ENCODE results near the gene PRDM1.

The PRDM1 gene

DNA sequence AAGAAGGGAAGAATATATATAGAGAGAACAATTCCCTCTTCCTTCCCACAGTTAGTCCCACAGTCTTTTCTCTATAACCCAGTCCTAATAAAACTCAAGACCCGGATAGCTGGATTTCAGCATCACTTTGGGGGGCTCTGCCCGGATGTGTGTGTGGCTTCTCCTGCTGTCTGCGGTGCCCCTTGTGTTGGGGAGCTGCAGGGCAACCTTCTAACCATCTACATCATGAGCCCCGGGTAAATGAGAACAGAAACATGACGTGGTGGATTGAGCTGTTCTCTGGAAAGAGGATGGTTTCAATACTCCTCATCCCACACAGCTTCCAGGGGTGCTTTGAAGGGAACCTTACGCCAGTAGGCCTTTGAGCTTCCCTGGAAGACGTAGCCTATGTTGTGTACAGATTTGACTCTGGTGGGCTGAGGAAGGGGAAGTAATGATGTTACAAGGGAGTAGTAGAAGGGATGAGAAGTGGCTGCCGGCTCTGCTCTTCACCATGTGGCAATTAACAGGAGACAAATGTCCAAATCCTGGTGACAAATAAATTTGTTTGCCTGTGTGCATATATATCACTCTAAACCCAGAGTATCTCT, 13.5 kb upstream of the PRDM1 start:
- no peak for DNase-seq

DNA sequence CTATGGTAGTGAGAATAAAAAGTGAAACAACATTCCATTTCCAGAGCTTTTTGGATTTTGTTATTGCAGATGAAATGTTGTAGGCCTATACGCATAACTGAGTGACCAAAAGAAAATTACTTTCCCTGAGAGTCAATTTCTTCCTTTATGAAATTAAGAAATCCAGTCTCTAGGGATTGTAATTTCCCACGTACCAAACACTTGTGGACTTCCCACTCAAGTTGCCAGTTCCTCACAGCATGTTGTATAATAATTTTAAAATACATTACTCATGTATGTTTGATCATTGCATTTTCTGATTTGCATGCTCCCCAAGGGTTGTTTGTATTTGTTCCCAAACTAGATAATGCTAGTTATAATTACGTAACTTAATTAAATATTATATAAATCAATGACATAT, 12.0 kb upstream of the PRDM1 start:
- no peak for DNase-seq

DNA sequence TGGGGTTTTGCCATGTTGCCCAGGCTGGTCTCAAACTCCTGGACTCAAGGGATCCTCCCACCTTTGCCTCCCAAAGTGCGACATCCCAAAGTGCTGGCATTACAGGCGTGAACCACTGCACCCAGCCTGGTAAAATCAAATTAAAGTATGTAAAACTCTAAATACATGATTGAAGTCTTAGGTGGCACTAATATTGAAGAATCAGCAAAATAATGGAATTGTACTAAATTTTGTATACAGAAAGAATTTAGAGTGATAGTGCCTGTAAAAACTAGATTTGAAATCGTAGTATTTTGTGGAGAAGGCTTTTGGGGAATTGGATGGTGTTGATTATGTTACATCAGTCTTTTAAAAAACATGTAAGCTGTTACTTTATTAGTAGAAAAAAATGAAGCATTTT, 10.0 kb upstream of the PRDM1 start:
- no peak for DNase-seq

DNA sequence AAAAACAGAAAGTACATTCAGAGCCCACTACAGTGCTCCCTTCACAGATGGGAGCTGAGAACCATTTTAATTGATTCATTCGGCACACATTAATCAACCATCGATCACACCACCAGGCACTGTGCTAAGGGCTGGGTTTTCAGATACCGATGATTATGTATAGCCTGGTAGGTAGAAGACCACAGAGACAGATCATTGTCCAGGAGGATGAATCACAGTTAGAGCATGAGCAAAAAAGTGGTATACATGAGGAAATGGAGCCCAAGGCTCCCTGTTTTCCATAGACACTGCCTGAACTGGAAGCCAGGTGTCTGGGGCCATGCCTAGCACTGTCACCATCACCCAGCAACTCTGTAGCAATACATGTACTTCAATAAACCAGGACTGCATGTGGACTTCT, 9.0 kb upstream of the PRDM1 start:
- no peak for DNase-seq

DNA sequence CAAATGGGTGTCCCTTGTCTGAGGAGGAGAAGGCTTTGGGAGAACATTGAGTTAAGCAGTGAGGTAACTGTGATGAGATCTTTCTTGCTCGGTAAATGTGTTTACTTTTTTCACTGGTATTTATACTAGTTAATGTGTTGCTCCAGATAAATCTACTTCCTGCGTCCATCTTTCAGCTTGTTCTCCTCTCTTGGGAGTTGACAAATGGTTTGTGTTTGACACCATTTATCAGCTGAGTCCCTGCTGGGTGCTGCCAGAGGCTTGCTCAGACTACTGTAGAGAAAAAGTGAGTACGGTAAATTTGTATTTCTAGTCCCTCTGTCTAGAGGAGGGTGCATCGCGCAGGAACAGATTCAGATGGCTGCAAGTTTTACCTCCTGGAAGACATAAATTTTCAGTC, 8.3 kb upstream of the PRDM1 start:
- no peak for DNase-seq

DNA sequence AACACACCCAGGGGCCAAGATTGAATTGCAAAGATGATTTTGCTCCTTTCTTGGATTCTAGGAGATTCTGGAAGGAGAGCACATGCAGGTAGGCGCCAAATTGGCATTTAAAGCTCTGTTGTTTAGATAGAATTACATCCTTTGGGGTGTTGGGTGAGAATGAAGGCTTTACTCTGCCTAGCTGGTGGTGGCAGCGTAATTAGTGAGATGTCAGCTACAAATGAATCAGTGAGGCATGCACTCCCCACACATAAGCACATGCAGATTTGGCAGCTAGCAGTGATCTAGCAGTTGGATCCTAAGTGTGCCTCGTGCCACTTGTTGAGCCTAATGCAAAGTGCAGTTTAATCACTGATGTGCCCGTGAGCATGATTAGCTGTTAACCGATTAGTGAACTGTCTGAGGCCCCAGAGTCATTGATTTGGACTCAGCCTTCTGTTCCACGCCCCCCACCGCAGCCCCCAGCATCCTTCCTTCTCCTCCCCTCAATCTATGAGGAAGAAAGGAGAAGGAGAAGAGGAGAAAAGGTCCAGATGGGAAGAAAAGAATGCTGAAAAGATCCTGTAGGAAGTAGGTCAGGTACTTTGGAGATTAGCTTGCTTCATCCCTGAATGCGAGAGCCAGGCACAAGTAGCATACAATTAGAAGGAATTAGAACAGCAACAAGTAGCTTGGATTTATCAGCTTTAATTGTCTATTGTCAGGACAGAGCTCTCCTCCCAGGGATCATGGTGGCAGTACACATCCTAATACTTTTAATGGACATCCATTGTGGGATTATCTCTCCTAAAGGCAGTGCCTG, 6.0 kb upstream of the PRDM1 start:
- DNase-seq = no peak

DNA sequence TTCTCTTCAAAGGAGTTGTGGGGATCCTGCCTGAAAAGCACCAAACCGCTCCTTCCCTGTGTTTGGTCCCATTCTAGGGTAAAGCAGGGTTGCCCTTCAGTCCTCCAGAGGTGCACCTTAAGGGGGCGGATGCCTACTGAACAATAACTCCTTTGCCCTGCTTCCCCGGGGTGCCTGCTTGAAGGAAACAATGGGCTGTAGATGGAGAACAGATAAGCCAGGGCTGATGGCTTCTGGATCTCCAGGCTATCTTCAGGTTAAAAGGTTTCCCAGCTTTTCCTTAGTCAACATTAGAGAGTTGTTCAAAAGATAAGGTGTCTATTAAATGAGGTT, 5.4 kb upstream of the PRDM1 start:
- no peak for DNase-seq

DNA sequence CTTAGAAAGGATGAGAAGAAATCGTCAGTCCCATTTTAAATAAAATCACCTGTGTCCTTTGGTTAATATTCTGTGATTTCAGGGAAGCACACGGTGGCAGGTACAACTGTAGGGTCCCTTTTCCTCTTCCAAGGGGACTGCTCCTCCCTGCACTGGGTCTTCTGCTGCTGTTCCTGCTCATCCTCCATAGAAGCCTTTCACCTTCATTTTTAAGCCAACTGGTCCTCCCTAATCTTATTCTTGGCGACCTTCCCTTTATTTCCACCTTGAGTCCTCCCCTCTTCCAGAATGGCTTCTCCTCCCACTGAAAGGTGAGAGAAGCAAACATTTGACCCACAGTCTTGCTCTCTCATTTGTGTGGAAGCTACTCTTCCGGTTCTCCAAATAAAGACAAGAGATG, 4.4 kb upstream of the PRDM1 start:
- DNase-seq = no peak

DNA sequence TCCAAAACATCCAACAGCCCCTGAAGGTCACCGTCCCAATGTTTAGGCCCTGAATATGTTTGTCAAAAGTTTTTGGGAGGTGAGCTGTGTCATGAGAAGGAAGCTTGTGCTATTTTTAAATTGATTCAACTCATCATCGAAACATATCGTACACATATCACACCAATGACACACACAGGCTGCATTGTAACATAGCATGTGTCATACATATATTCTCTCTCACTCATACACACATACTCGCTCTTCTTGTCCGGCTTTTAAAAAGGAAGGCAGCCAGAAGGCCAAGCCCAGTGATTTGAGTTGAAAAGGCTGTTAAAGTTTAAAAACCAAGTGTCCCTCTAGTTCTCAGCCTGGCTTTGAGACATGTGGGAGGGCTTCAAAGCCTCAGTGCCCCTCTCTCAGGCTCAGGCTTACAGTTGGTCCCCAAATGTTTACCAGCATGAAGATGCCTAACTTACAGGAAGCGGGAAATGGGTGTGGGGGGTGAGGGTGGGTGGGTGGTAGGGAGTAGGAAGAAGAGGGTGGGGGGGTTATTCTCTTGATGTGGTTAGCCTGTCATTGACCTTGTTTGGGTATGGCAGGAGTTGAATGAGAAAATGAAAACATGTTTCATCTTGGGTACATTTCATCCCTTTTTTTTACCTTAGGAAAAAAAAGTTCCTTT, 3.3 kb upstream of the PRDM1 start:
- no peak for DNase-seq

DNA sequence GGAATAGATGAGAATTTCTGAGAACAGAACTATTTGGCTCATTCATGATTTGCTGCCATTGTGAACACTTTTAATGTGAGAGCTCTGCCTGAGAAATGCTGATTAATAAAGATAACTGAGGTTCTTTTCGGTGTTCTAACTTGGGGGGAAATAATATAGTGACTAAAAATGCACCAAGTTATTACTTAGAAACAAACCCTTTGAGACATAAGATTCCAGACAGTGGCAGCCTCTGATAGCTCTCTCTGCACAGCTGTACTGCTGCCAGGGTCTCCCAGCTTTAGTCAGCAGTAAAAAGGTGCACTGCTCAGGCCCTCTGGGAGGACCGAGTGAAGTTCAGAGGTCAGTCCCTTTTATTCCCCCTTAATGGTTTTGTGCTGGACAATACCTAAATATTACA, 2.5 kb upstream of the PRDM1 start:
- peak in 1 of 14 donors; percentile 6 for DNase-seq

DNA sequence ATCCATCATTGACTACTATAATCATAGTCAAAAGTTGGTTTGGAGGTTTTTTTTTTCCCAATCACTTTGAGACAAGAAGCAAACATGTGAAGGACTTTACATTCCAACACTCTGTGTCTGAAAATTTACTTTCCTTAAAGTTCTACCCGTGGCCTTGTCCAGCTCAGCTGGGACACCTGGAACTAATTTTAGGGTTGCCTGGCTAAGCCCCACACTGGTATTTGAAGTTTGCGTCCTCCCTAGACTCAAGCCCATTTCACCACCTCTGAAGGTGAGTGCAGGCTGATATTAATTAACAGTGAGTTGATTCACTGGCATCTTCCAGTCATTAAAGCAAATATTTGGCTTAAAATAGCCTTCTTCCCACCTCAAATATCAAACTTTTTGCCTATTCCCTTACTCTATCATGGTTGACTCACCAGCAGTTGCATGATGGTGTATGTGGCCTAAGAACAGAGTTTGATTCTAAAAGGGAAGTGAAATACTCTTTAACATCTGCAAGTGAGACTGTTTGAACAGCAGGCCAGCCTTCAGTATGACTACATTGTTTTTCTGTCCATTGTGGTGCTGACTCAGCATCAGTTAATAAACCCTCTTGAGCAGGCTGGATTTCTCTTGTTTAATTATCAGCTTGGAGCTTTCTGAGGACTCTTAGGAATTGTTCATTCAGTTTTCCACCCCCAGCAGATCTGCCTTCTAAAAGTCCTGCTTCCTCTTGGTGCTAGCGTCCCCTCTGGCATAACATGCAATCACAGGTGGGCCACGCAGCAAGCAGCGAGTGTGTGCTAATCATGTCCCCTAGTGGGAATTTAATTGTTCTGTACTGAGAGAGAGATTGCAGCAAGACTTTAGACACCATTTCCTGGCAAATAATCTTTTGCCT, 1.8 kb upstream of the PRDM1 start:
- DNase-seq = peak in 3 of 14 donors; percentile 10 to 67 (median 32)

DNA sequence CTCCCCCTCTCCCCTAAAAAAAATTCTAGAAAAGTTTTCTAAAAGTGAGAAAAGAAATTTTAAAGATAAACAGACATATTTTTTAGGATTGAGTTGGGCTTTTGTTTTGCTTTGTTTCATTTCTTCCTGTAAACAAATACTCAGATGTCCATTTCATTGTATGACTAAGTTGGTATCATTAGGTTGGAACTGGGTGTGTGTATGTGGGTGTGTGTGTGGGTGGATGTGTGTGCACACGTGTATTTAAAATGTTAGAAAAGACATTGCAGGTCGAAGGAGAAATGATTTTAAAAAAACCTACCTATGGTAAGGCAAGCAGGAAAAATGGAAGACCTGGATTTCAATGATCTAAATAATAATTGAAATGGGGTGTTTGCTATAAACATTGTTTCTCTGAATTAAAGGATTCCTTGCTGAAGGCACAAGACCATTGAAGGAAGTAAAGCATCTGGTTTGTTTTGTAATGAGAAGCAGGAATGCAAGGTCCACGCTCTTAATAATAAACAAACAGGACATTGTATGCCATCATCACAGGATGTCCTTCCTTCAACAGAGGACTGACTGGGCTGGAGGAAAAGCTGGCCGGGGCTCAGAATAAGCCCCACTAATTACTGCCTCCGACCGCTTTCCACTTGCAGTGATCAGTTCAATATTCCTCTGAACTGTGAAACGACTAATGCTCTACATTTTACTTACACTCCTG, 996 bp upstream of the PRDM1 start:
- peak in 1 of 14 donors; percentile 50 for DNase-seq

DNA sequence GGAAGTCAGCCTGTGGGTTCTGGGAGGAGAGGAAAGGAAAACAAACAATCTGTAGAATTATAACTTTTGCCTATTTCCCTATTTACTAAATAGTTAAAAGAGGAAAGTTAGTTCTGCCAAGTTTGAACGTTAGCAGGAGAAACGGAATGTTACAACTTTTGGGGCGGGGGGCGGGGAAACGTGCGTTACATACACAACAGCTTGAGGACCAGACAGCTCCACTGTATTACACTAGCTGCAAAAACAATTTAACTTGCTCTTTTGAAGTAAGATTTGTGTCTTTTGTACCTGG, 498 bp upstream of the PRDM1 start:
- no peak for DNase-seq

DNA sequence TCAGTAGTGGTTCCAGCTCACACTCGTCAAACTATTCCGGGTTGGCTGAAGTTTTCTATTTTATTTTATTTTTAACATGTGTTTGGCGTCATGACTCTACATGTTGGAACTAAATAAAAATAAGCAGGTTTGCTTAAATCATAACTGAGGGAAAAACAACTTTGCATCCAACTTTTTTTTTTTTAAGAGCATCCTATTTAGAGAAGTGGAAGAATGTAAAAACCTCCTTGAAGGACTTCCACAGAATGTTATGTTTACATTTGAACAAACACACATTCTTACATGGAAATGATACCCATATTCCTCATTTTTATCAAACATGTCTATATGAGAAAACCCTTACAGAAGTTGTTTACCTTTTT, 659 bp downstream of the PRDM1 start:
- no peak for DNase-seq

DNA sequence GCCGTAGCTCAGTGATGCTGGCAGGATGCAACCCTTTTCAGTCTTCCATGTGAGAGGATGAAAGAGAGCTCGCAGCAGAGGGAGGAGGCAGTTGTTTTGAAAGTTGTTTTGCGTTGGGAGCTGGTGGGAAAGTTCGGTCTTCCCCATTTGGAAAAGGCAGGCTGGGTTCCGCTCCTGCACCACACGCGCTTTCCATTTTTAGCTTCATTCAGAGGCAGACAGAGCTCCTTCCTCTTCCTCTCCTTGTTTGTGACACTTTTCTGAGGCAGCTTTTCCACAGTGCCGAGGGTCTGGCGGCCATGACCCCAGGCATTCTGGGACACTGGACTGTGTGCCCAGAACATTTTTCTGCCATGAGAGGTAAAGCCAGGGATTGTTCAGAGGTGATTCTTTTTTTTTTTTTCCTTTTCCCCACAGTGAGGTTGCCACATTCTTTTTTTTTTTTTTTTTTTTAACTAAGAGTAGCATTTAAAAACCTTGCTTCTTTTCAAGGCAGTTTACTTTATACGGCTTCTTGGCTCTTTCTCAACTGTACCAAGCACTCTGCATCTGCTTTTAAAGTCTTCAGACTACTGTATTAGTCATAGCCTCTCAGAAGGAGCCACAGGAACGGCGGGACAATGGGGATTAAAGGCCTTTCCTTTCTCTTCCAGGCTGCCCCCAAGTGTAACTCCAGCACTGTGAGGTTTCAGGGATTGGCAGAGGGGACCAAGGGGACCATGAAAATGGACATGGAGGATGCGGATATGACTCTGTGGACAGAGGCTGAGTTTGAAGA, 1.6 kb downstream of the PRDM1 start:
- DNase-seq = peak in 5 of 14 donors; percentile 18 to 43 (median 28)

DNA sequence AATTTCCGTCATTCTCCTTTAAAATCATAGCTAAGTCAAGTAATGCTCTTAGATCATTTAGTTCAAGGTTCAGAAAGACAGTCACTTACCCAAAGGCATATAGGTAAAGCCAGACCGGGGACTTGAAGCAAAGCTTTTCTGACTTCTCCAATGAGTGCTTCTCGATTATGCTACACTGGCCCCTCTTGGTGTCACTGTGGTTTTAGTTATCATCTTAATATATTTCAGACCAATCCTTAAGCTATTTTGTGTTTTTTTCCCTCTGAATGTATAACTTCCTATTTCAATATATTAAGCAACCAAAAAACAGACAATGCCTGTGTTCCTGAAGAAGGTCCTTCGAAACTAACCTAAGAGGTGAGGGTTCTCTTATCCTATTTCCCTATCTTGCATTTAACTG, 3.9 kb downstream of the PRDM1 start:
- DNase-seq = peak in 1 of 14 donors; percentile 42

DNA sequence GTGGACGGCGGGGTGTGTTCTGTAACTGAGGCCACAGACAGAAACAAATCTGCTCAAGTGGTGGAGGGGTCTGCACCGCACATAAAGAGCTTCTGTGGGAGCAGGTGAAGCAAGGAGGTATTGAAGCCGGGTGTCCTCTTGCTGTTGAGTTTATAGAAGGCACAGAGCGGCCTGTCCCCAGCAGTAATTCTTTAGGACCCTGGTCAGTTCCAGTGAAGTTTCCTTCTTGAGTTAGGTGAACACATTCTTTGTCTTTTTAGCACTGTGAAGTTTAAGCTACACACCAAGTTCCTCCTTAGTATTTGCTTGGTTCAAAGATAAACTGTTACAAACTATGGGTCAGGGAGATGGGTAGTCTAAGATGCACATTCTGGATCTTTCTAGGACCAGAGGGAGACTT, 6.1 kb downstream of the PRDM1 start:
- DNase-seq = no peak

DNA sequence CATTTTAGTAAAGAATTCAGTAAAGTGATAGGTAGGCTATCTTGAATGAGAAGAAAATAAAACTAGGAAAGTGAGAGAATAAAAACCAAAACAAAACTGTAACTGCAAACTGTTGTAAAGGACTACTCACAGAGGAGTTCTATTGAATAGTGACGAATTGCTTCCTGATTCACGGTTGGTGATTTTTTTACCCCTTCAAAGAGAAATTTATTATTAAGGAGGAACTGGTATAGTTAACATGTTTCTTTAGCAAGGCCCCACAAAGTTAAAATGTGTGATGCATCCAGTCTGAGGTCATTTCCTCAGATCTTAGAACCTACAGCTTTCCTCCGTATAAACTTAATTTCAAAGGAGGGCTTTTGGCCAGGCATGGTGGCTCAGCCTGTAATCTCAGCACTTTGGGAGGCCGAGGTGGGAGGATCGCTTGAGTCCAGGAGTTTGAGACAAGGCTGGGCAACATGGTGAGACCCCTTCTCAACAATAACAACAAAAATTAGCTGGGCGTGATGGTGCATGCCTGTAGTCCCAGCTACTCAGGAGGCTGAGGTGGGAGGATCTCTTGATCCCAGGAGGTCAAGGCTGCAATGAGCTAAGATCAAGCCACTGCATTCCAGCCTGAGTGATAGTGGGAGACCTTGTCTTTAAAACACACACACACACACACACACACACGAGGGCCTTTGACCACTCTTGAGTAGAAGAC, 8.3 kb downstream of the PRDM1 start:
- no peak for DNase-seq

DNA sequence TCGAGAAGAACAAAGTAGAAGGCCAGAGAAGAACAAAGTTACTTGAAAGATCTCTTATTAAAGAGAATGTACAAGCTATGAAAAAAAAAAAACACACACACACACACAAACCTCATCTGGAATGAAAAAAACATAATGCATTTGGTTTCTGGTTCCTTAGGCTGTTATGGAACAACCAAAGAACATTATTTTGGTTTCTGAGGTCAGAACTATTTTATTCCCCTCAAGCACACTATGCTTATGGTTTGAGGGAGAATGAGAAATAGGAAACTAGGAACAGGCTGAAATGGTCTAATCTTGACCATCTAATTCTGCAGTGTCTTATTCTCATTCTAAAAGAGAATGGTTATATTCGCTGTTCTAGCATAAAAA, 8.8 kb downstream of the PRDM1 start:
- no peak for DNase-seq

DNA sequence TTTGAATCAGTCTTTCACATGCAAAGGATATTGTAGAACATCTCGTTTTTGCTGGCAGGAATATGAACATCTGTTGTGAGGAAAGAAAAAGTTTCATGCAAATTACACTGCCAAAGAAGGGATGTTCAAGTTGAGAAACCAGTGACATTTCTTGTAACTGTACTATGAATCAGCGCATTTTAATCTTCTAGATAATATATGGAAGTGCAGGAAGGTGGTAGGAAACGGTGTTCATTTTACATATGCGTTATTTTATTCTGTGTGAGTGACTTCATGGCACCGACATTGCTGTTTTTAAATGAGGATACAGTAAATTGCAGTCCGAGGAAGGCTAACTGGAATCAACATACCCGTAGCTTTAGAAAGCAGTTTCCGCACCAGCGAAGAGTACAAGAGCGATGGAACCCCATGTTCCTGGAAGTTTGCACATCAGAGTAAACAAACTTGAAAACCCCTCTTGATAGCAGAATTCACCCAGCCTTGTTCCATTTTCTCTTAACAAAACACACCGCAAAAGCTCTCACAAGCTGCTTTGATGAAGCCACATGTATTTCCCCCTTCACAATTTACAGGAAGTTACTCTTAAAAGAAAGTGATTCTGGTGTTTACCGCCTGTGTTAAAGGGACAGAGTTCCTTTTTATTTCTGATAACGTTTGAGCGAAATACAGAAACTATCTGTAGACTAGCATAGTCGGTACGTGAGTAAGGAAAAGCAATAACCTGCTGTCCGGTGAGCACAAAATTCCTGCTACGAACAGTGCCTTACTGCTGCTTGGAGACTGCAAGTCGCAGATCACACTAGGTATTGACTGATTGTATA, 11.5 kb downstream of the PRDM1 start:
- no peak for DNase-seq
